Loucy (cell line): ENCODE results near the gene CNTN2.

Experiments used
- H2AFZ ChIP-seq: fragments of 200-600 bp; sonication (generic); 2 replicates; pipeline ENCODE4 v1.6.0; 2016; ENCODE audit warnings: antibody characterized with exemption, mild to moderate bottlenecking, low read length, moderate library complexity
- H3F3A ChIP-seq: fragments of 200-600 bp; 2 replicates; pipeline ENCODE4 v1.6.0; 2016; ENCODE audit warnings: antibody characterized with exemption, low read depth, mild to moderate bottlenecking
- H3K27me3 ChIP-seq: fragments of 200-600 bp; sonication (generic); 2 replicates; pipeline ENCODE4 v1.6.1; 2014; ENCODE audit warnings: low read length, mild to moderate bottlenecking; ENCODE audit not compliant: insufficient read depth, poor library complexity, severe bottlenecking
- H3K36me3 ChIP-seq: fragments of 200-600 bp; sonication (generic); 2 replicates; pipeline ENCODE4 v1.6.1; 2016; ENCODE audit warnings: low read length; ENCODE audit not compliant: insufficient read depth
- H3K4me1 ChIP-seq: fragments of 200-600 bp; sonication (generic); 2 replicates; pipeline ENCODE4 v1.5.1; 2014; ENCODE audit warnings: low read length, mild to moderate bottlenecking; ENCODE audit not compliant: insufficient read depth, poor library complexity, severe bottlenecking
- H3K4me2 ChIP-seq: fragments of 200-600 bp; sonication (generic); 2 replicates; pipeline ENCODE4 v1.6.0; 2014; ENCODE audit warnings: antibody characterized with exemption, low read length, low read depth, mild to moderate bottlenecking; ENCODE audit not compliant: poor library complexity, severe bottlenecking
- H3K4me3 ChIP-seq: fragments of 200-600 bp; sonication (generic); 2 replicates; pipeline ENCODE4 v1.5.1; 2014; ENCODE audit warnings: low read length, mild to moderate bottlenecking, mixed read lengths; ENCODE audit not compliant: poor library complexity, severe bottlenecking
- H3K79me2 ChIP-seq: fragments of 200-600 bp; sonication (generic); 2 replicates; pipeline ENCODE4 v1.6.1; 2014; ENCODE audit warnings: low read length; ENCODE audit not compliant: insufficient read depth
- H3K9ac ChIP-seq: fragments of 200-600 bp; sonication (generic); 2 replicates; pipeline ENCODE4 v1.6.0; 2014; ENCODE audit warnings: mild to moderate bottlenecking, low read depth, low read length, moderate library complexity; ENCODE audit not compliant: poor library complexity, severe bottlenecking
- H3K9me2 ChIP-seq: fragments of 200-600 bp; sonication (generic); replicated peaks from 2 replicates; pipeline ENCODE4 v1.6.1; 2016; ENCODE audit warnings: low read depth, low read length, mixed read lengths
- H3K9me3 ChIP-seq: fragments of 200-600 bp; sonication (generic); 2 replicates; pipeline ENCODE4 v1.6.1; 2014; ENCODE audit warnings: mild to moderate bottlenecking, antibody characterized with exemption, low read length, low read depth; ENCODE audit not compliant: insufficient read depth
- H4K20me1 ChIP-seq: fragments of 200-600 bp; sonication (generic); 2 replicates; pipeline ENCODE4 v1.6.0; 2014; ENCODE audit warnings: antibody characterized with exemption, low read length, mild to moderate bottlenecking; ENCODE audit not compliant: insufficient read depth, poor library complexity, severe bottlenecking
- CTCF ChIP-seq: fragments of 200-600 bp; sonication (generic); conservative IDR thresholded peaks from 2 replicates; pipeline ENCODE4 v1.5.1; 2014; ENCODE audit warnings: mild to moderate bottlenecking, antibody characterized with exemption, low read length
- EZH2phosphoT487 ChIP-seq: fragments of 200-600 bp; IDR thresholded peaks from 2 replicates; pipeline ENCODE4 v1.6.1; 2018; ENCODE audit warnings: antibody characterized with exemption, mild to moderate bottlenecking, moderate library complexity, borderline replicate concordance

The CNTN2 gene

GRCh38 chr1:205102404-205102803, 59.4 kb downstream of the CNTN2 start:
- H3K4me1 ChIP-seq = no peaks in the 10 kb centered on the region
- H3K79me2 ChIP-seq = no peaks in the 10 kb centered on the region; the same call in 1 of the 2 replicates
- H3K36me3 ChIP-seq = peaks cover 86% of the 10 kb centered on the region
- H3K9ac ChIP-seq = no peak overlapping the region
- no peaks in the 10 kb centered on the region for H3K27me3 ChIP-seq
- no peak overlapping the region for H3K4me3 ChIP-seq
- no peak for TF ChIP-seq EZH2phosphoT487
- no peak for TF ChIP-seq CTCF
- no peak overlapping the region for H2AFZ ChIP-seq
- no peaks in the 10 kb centered on the region for H4K20me1 ChIP-seq
- no peaks in the 10 kb centered on the region for H3K9me3 ChIP-seq
- H3K9me2 ChIP-seq = no peaks in the 10 kb centered on the region
- no peak overlapping the region for H3K4me2 ChIP-seq
- H3F3A ChIP-seq = no peaks in the 10 kb centered on the region

DNA sequence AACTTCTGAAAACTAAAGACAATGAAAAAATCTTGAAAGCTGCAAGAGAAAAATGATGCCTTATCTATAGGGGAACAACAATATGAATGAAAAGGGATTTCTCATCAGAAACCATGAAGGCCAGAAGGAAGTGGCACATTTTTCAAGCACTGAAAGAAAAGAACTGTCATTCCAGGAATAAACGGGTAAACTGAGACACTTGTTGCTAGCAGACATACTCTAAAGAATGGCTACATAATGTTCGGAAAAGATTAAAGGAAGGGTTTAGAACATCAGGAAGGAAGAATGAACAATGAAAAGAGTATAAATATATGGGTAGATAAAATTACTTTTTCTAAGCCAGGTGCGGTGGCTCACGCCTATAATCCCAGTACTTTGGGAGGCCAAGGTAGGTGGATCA, 64.3 kb downstream of the CNTN2 start:
- Histone ChIP-seq H3K4me3 (no peak overlapping the region), H3K79me2 (no peaks in the 10 kb centered on the region; the same call in 1 of the 2 replicates), H3K4me1 (no peaks in the 10 kb centered on the region), H3F3A (no peaks in the 10 kb centered on the region), H2AFZ (no peak overlapping the region), H4K20me1 (no peaks in the 10 kb centered on the region), H3K27me3 (no peaks in the 10 kb centered on the region), H3K9me2 (no peaks in the 10 kb centered on the region), H3K9me3 (no peaks in the 10 kb centered on the region), H3K36me3 (peaks cover 57% of the 10 kb centered on the region), H3K4me2 (no peak overlapping the region), H3K9ac (no peak overlapping the region)
- TF ChIP-seq CTCF (no peak), EZH2phosphoT487 (no peak)

- Histone ChIP-seq H3K4me1 (no peaks in the 10 kb centered on the region), H3K27me3 (no peaks in the 10 kb centered on the region), H4K20me1 (no peaks in the 10 kb centered on the region), H2AFZ (no peak overlapping the region), H3K9me2 (no peaks in the 10 kb centered on the region), H3F3A (no peaks in the 10 kb centered on the region), H3K9me3 (no peaks in the 10 kb centered on the region), H3K4me2 (no peak overlapping the region), H3K36me3 (peaks cover 51% of the 10 kb centered on the region), H3K9ac (no peak overlapping the region), H3K79me2 (no peaks in the 10 kb centered on the region; the same call in 1 of the 2 replicates), H3K4me3 (no peak overlapping the region)
- TF ChIP-seq CTCF (no peak), EZH2phosphoT487 (no peak)
Measured at GRCh38 chr1:205108464-205108863, 65.5 kb downstream of the CNTN2 start.
